GM12878 (cell line): ENCODE results near the gene SCARF1.

ENCODE experiments used
- ASH2L ChIP-seq: fragments of 300-600, 200-600 bp; sonication (generic); IDR thresholded peaks from 2 replicates; pipeline ENCODE4 v1.6.1; 2017; ENCODE audit warnings: low read depth, mild to moderate bottlenecking, borderline replicate concordance
- BCL11A ChIP-seq: IDR thresholded peaks from 2 replicates; pipeline ENCODE4 v1.6.1; 2011; ENCODE audit warnings: low read depth, low read length
- CHD4 ChIP-seq: fragments of 200-600 bp; sonication (generic); IDR thresholded peaks from 2 replicates; pipeline ENCODE4 v1.6.1; 2016; ENCODE audit warnings: mild to moderate bottlenecking
- CTCF ChIP-seq, 3 experiments: IDR thresholded peaks in 2 of 3; conservative IDR thresholded peaks in 1 of 3; 2 replicates each; pipeline ENCODE4 v1.5.1; 2011; ENCODE audit warnings: low read depth in 3 of 3, low read length in 3 of 3, mild to moderate bottlenecking in 3 of 3, control low read depth in 2 of 3, moderate library complexity in 2 of 3, inconsistent platforms in 1 of 3, mixed read lengths in 1 of 3; ENCODE audit not compliant: control insufficient read depth in 2 of 3, insufficient read depth in 1 of 3; ENCODE audit errors: extremely low read depth in 1 of 3
- FOS ChIP-seq: IDR thresholded peaks from 3 replicates; pipeline ENCODE4 v1.6.1; 2011; ENCODE audit warnings: borderline replicate concordance; ENCODE audit not compliant: insufficient read length; ENCODE audit errors: extremely low read depth
- KLF5 ChIP-seq: fragments of 450-650 bp; IDR thresholded peaks from 2 replicates; pipeline ENCODE4 v1.6.1; 2014; ENCODE audit warnings: mild to moderate bottlenecking; ENCODE audit not compliant: partially characterized antibody
- POLR2A ChIP-seq: IDR thresholded peaks from 2 replicates; pipeline ENCODE4 v1.6.1; 2011; ENCODE audit warnings: low read depth, mild to moderate bottlenecking, low read length
- POLR2AphosphoS5 ChIP-seq: IDR thresholded peaks from 2 replicates; pipeline ENCODE4 v1.6.1; 2011; ENCODE audit warnings: mild to moderate bottlenecking, low read length, inconsistent platforms
- RFX5 ChIP-seq: IDR thresholded peaks from 2 replicates; pipeline ENCODE4 v1.6.1; 2011; ENCODE audit warnings: low read depth, low read length, improper control_type of control experiment
- ZNF217 ChIP-seq: fragments of 450-650 bp; IDR thresholded peaks from 2 replicates; pipeline ENCODE4 v1.6.1; 2017; ENCODE audit warnings: antibody characterized with exemption, mild to moderate bottlenecking
- ZNF274 ChIP-seq: IDR thresholded peaks from one replicate; pipeline ENCODE4 v1.8.0; 2011; ENCODE audit not compliant: insufficient read length, insufficient read depth
- TF ChIP-seq, protein P1 (sequence below): fragments of 450-650 bp; conservative IDR thresholded peaks from 2 replicates; pipeline ENCODE4 v1.6.1; 2017; ENCODE audit warnings: mild to moderate bottlenecking, moderate library complexity

- TF ChIP-seq RFX5 (no peak), POLR2A (peak; percentile 40), POLR2AphosphoS5 (no peak), ASH2L (no peak), BCL11A (no peak), ZNF217 (no peak), CHD4 (no peak), CTCF (IDR thresholded peaks at IDR 0.05 in 2 of 3, conservative IDR thresholded peaks at IDR 0.05 in 1 of 3; ENCODE audit: control insufficient read depth in 2 of 3, extremely low read depth in 1 of 3, insufficient read depth in 1 of 3, low read depth in 3 of 3, low read length in 3 of 3) (no peak), KLF5 (no peak), FOS (no peak), ZNF274 (no peak)
- TF ChIP-seq, protein P1, sequence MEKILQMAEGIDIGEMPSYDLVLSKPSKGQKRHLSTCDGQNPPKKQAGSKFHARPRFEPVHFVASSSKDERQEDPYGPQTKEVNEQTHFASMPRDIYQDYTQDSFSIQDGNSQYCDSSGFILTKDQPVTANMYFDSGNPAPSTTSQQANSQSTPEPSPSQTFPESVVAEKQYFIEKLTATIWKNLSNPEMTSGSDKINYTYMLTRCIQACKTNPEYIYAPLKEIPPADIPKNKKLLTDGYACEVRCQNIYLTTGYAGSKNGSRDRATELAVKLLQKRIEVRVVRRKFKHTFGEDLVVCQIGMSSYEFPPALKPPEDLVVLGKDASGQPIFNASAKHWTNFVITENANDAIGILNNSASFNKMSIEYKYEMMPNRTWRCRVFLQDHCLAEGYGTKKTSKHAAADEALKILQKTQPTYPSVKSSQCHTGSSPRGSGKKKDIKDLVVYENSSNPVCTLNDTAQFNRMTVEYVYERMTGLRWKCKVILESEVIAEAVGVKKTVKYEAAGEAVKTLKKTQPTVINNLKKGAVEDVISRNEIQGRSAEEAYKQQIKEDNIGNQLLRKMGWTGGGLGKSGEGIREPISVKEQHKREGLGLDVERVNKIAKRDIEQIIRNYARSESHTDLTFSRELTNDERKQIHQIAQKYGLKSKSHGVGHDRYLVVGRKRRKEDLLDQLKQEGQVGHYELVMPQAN = no peak
These were observed 8.2 kb upstream of the SCARF1 start for GRCh38 chr17:1653735-1654134.
